OCI-LY3 (cell line): ENCODE results near the gene ARHGAP42.

Experiments used
- H2AFZ ChIP-seq: fragments of 200-600, 300-600 bp; shearing (Covaris generic); 2 replicates; pipeline ENCODE4 v1.6.0; 2014; ENCODE audit warnings: antibody characterized with exemption, low read depth, low read length
- H3K27ac ChIP-seq: fragments of 200-600, 300-600 bp; sonication (generic); 2 replicates; pipeline ENCODE4 v1.5.1; 2014; ENCODE audit warnings: mild to moderate bottlenecking, low read length, moderate library complexity, mixed read lengths
- H3K27me3 ChIP-seq: fragments of 200-600, 300-600 bp; sonication (generic); 2 replicates; pipeline ENCODE4 v1.6.1; 2014; ENCODE audit warnings: low read depth, low read length, mixed read lengths
- H3K36me3 ChIP-seq: fragments of 200-600, 300-600 bp; sonication (generic); replicated peaks from 2 replicates; pipeline ENCODE3; 2014; ENCODE audit warnings: low read depth, low read length, mixed read lengths
- H3K4me1 ChIP-seq: fragments of 300-600, 200-600 bp; sonication (generic); 2 replicates; pipeline ENCODE4 v1.6.1; 2014; ENCODE audit warnings: low read length, mixed read lengths
- H3K4me2 ChIP-seq: fragments of 200-600, 300-600 bp; sonication (generic); 2 replicates; pipeline ENCODE4 v1.6.1; 2014; ENCODE audit warnings: low read length, mixed read lengths
- H3K4me3 ChIP-seq: fragments of 300-600, 200-600 bp; sonication (generic); 2 replicates; pipeline ENCODE4 v1.5.1; 2014; ENCODE audit warnings: antibody characterized with exemption, mild to moderate bottlenecking, low read length, moderate library complexity
- H3K79me2 ChIP-seq: fragments of 300-600, 200-600 bp; shearing (Covaris generic); 2 replicates; pipeline ENCODE4 v1.6.1; 2014; ENCODE audit warnings: mild to moderate bottlenecking, low read length, mixed read lengths
- H3K9ac ChIP-seq: fragments of 300-600, 200-600 bp; shearing (Covaris generic); 2 replicates; pipeline ENCODE4 v1.6.0; 2014; ENCODE audit warnings: mild to moderate bottlenecking, low read length, moderate library complexity
- H3K9me3 ChIP-seq: fragments of 200-600, 300-600 bp; shearing (Covaris generic); 2 replicates; pipeline ENCODE4 v1.6.1; 2014; ENCODE audit warnings: low read length, mixed read lengths; ENCODE audit not compliant: insufficient read depth
- H4K20me1 ChIP-seq: fragments of 200-600, 300-600 bp; sonication (generic); 2 replicates; pipeline ENCODE4 v1.6.1; 2016; ENCODE audit warnings: low read length, mixed read lengths; ENCODE audit not compliant: insufficient read depth
- CTCF ChIP-seq: fragments of 200-600, 300-600 bp; sonication (generic); IDR thresholded peaks from 2 replicates; pipeline ENCODE4 v1.5.1; 2014; ENCODE audit warnings: antibody characterized with exemption, low read length, low read depth
- EZH2phosphoT487 ChIP-seq: fragments of 200-600 bp; shearing (Covaris generic); IDR thresholded peaks from 2 replicates; pipeline ENCODE4 v1.6.1; 2018; ENCODE audit warnings: antibody characterized with exemption, mixed run types, low read depth

The ARHGAP42 gene

DNA sequence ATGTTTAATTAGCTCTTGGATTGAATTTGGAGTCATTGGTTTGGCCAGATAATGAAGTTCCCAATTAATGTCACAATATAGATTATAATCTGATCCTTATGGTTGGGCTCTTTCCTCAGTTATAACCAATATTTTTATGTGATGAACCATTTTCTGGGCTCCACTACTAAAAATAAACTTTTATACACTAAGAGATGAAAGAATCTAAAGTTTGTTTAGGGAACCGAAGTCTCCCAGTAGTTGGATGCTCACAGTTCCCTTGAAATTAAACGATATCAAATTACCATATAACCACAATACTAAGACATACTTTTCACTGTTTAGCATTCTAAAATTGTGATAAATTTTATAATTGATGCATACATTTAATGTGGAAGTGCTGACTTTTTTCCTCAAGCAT, 47.0 kb upstream of the ARHGAP42 start:
- Histone ChIP-seq H3K4me3 (no peak overlapping the region), H4K20me1 (no peaks in the 10 kb centered on the region), H3K79me2 (no peaks in the 10 kb centered on the region), H3K4me1 (no peaks in the 10 kb centered on the region), H3K36me3 (no peaks in the 10 kb centered on the region), H3K27me3 (no peaks in the 10 kb centered on the region), H3K9me3 (no peaks in the 10 kb centered on the region), H3K9ac (no peak overlapping the region), H3K27ac (no peak overlapping the region), H2AFZ (no peak overlapping the region), H3K4me2 (no peak overlapping the region)
- TF ChIP-seq EZH2phosphoT487 (no peak), CTCF (no peak)

- no peaks in the 10 kb centered on the region for H4K20me1 ChIP-seq
- no peak overlapping the region for H3K9ac ChIP-seq
- no peak overlapping the region for H2AFZ ChIP-seq
- no peaks in the 10 kb centered on the region for H3K27me3 ChIP-seq
- no peak overlapping the region for H3K4me2 ChIP-seq
- no peaks in the 10 kb centered on the region for H3K4me1 ChIP-seq
- no peak overlapping the region for H3K27ac ChIP-seq
- TF ChIP-seq EZH2phosphoT487 (no peak), CTCF (no peak)
- no peaks in the 10 kb centered on the region for H3K9me3 ChIP-seq
- no peaks in the 10 kb centered on the region for H3K36me3 ChIP-seq
- no peaks in the 10 kb centered on the region for H3K79me2 ChIP-seq
- H3K4me3 ChIP-seq: no peak overlapping the region
These were observed 46.4 kb upstream of the ARHGAP42 start for GRCh38 chr11:100640646-100641045.

- H3K4me1 ChIP-seq: no peaks in the 10 kb centered on the region
- no peaks in the 10 kb centered on the region for H3K79me2 ChIP-seq
- H3K9me3 ChIP-seq: no peaks in the 10 kb centered on the region
- H3K27ac ChIP-seq: no peak overlapping the region
- no peak overlapping the region for H3K4me2 ChIP-seq
- H4K20me1 ChIP-seq: no peaks in the 10 kb centered on the region
- H3K27me3 ChIP-seq: no peaks in the 10 kb centered on the region
- H3K9ac ChIP-seq: no peak overlapping the region
- H2AFZ ChIP-seq: no peak overlapping the region
- TF ChIP-seq EZH2phosphoT487 (no peak), CTCF (no peak)
- H3K36me3 ChIP-seq: no peaks in the 10 kb centered on the region
- H3K4me3 ChIP-seq: no peak overlapping the region
These were observed 45.6 kb upstream of the ARHGAP42 start for GRCh38 chr11:100641456-100641855.

DNA sequence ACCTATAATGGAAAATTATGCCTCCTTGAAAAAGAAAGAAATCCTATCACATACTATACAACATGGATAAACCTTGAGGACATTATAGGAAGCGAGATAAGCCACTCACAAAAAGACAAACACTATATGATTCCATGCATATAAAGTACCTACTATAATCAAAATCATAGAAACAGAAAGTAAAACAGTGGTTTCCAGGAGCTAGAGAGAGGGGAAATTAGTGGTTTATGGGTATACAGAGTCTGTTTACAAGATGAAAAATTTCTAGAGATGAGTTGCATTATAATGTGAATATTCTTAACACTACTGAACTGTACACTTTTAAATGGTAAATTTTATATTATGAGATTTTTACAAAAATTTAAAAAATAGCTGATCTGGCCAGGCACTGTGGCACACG, 40.5 kb upstream of the ARHGAP42 start:
- no peaks in the 10 kb centered on the region for H3K4me1 ChIP-seq
- H3K9me3 ChIP-seq: no peaks in the 10 kb centered on the region
- H3K79me2 ChIP-seq: no peaks in the 10 kb centered on the region
- H3K27me3 ChIP-seq: no peaks in the 10 kb centered on the region
- H3K4me3 ChIP-seq: no peak overlapping the region
- H3K9ac ChIP-seq: no peak overlapping the region
- no peaks in the 10 kb centered on the region for H3K36me3 ChIP-seq
- no peaks in the 10 kb centered on the region for H4K20me1 ChIP-seq
- no peak overlapping the region for H3K27ac ChIP-seq
- H3K4me2 ChIP-seq: no peak overlapping the region
- no peak for TF ChIP-seq CTCF
- no peak for TF ChIP-seq EZH2phosphoT487
- H2AFZ ChIP-seq: no peak overlapping the region
